ENCODE data around the gene GNE.
"Not testable (repeated sequence)": the region's sequence is repeated elsewhere in the genome, so short reads cannot be mapped to it uniquely, and the experiment has no call there.

GNE gene

DNA sequence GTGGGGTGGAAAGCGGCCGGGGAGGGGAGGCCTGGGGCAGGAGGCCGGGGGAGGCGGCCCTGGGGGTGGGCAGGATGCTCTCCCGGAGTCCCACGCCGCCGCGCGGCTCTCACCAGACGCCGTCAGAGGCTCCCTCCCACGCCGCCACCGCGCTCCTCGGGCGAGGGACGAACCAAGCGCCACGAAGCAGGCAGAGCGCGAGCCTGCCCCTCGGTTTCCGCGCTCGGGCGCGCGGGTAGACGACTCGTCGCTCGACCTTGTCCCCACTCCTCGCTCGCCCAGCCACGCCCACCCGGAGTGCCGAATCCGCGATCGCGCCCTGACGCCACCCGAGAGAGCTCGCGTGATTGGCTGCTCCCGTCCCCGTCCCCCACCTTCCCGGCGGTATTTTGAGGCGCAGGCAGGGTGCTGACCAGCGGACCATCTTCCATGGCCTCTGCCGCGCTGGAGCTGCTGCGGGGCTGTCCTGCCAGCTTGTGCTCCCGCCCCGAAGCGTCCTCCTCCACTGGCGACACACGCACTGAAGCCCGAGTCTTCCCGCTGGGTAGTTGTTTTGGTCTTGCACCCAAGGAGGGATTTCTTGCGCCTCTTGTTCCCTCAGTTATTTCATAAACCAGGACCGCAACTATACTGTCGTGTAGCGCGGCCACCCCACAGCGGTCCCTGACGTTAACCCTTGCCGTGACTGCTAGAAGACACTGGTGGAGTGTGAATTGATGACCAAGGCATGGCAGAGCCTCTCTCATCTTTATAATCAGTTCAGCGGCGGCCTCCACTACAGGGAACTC, at the start of gene GNE:
Gene GNE (minus strand): TSS at position 241 of the 788 bp plus-strand sequence. CDS start 9,093 bp downstream, outside the sequence.
- FAIRE-seq, result no peak

GRCh38 chr9:36306471-36307306, 48.4 kb upstream of the GNE start:
- FAIRE-seq, result no peak

DNA sequence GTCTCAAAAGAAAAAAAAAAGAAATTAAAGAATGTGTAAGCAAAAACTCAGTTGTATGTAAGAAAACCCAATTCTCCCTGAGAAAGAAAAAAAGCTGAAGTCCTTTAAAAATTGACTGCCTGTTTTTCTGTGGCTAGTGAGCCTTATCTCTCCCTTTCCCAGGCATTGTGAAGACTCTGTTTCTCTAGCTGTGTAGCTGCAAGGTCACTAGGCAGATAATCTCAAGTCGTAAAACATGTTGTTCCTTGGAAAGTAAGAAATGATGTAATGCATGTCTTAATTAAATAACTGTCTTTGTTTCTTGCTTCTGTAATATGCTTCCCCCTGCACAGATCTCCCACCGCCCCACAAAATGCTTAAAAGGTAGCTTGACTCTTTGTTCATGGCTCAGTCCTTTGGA, 46.1 kb upstream of the GNE start:
- not testable (repeated sequence) for FAIRE-seq

GRCh38 chr9:36301227-36301626, 43.0 kb upstream of the GNE start:
- no peak for FAIRE-seq

DNA sequence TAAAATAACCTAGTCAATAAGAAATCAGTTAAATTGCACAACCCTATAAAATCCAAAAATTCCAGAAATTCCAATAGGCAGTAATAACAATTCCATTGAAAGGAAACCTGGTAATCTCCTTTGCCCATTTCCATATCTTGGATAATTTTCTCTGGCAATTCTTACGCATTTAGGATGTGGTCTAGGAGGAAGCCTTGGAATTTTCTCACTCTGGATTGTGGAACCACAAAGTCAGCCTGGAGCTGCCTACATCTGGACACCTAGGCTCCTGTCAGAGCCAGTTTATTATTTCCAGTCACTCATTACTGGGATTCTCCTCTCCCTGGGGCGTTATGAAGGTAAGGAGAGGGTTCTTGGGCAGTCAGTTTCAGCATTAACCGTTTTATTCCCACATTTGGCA, 40.3 kb upstream of the GNE start:
- no peak for FAIRE-seq

DNA sequence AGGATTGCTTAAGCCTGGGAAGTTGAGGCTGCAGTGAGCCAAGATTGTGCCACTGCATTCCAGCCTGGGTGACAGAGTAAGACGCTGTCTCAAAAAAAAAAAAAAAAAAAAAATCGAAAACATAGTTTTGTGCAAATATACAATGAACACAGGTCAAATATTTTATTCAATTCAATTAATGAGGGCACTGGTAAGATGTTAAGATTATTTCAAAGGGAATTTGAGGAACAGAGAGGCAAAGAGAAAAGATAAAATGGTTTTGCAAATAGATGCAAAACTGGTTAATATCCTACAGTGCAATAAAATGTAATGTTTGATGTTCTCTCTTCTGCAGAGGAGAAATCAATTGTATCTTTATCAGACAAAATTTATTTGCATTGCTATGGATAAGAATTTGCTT, 39.5 kb upstream of the GNE start:
- no peak for FAIRE-seq

GRCh38 chr9:36294996-36295395, 36.7 kb upstream of the GNE start:
- not testable (repeated sequence) for FAIRE-seq

- FAIRE-seq, result no peak
Measured at GRCh38 chr9:36293918-36294317, 35.7 kb upstream of the GNE start.

DNA sequence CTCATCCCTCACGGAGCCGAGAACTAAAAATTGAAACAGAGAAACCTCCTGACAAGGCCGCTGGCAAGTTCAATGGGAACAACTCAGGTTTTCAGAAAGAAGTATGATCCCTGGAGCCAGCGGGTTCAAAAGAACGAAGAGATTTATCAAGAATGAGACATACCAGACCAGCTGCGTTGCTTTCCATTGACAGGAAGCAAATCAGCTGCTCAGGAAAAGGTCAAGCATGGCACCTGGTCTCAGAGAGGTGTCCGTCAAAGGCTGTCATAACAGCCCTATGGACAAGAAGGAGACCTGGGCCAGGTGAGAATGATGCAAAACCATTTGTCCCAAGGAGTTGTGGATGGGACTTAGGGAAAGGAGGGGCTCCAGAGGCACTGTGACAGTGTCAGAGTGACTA, 34.9 kb upstream of the GNE start:
- FAIRE-seq, result no peak

DNA sequence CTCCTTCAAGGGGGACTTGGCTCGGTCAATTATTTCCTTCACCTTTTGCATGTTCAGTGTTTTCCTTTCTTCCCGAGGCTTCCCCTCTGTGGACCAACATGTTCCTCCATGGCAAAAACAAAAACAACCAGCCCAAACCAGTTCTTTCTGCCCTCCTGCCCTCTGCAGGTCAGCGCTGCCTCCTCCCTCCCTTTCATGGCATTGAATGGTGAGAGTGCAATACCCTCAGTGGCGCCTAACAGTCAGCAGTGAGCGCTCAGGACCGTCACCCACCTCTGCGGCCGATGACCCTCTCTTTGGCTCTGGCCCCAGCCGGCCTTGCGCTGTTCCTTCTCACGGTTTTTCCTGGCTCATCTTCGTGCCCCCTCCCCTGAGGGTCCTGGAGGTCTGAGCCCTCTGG, 34.4 kb upstream of the GNE start:
- FAIRE-seq, result no peak

GRCh38 chr9:36290996-36291395, 32.7 kb upstream of the GNE start:
- no peak for FAIRE-seq

- FAIRE-seq, result no peak
Measured at GRCh38 chr9:36289836-36290435, 31.7 kb upstream of the GNE start.

DNA sequence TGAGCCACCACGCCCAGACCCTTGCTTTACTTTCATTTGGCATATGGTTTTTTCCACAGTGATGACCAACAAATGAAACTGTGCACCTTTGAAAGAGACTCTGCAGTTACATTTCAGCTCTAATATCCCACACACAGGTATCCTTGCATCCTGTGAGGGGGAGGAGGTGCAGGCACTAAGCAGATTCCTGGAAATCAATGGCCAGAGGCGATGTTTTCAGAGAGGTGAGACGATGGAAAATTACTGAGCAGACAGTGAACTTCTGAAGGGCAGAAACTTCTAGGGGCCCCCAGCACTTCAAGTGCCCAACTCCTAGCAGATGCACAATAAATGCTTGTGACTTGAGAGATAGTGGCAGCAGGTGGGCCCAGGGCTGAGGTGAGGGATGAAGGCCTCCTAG, 29.8 kb upstream of the GNE start:
- FAIRE-seq, result no peak

GRCh38 chr9:36286388-36286787, 28.1 kb upstream of the GNE start:
- FAIRE-seq, result no peak

DNA sequence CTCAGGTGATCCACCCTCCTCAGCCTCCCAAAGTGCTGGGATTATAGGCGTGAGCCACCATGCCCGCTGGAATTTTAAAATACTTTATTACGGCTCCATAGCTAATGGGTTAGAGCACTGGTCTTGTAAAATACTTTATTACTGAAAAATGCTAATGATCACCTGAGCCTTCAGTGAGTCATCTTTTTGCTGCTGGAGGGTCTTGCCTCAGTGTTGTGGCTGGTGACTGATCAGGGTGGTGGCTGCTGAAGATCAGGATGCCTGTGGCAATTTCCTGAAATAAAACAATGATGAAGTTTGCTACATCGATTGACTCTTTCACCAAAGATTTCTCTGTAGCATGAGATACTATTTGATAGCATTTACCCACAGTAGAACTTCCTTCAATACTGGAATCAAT, 26.0 kb upstream of the GNE start:
- FAIRE-seq, result no peak

- no peak for FAIRE-seq
Measured at GRCh38 chr9:36282275-36282674, 24.0 kb upstream of the GNE start.

GRCh38 chr9:36280989-36281388, 22.7 kb upstream of the GNE start:
- no peak for FAIRE-seq

GRCh38 chr9:36278243-36278642, 20.0 kb upstream of the GNE start:
- FAIRE-seq, result no peak

GRCh38 chr9:36276781-36277181, 18.5 kb upstream of the GNE start:
- FAIRE-seq, result no peak

GRCh38 chr9:36276254-36276653, 18.0 kb upstream of the GNE start:
- FAIRE-seq, result no peak

DNA sequence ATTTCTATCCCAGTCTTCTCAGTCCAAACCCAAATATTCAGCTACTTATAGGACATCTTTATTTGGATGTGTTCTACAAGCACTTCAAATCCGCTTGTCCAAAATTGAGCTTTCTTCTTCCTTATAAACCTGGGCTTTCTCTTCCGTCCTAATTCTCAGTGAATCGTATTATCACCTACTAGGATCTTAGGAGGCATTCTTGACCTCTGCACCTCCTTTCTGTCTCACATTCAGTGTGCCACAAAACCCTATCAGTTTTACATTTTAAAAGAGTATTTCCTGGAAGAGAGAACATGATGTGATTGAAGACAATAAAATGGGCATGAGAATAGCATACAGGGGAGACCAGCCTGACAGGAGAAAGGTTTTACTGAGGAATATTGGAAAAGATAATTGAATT, 16.8 kb upstream of the GNE start:
- no peak for FAIRE-seq

DNA sequence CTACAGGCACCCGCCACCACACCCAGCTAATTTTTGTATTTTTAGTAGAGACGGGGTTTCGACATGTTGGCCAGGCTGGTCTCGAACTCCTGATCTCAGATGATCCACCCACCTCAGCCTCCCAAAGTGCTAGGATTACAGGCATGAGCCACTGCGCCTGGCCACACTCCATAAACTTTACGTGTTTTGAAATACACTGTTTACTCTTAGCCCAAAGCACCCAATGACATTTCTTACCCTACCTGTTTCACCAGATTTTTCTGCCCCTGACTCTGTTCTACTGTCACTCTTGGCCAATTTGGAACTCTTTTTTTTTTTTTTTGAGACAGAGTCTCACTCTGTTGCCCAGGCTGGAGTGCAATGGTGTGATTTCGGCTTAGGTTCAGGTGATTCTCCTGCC, 15.1 kb upstream of the GNE start:
- FAIRE-seq, result not testable (repeated sequence)

GRCh38 chr9:36268007-36268427, 9.8 kb upstream of the GNE start:
- no peak for FAIRE-seq

- no peak for FAIRE-seq
Measured at GRCh38 chr9:36264896-36265295, 6.6 kb upstream of the GNE start.

Data from islet of Langerhans (tissue), 1 donor.